Measurements from ENCODE around the gene CELF2.

Gene CELF2

GRCh38 chr10:11229893-11230292 is 212.2 kb downstream of the CELF2 start:
- H3K36me3 ChIP-seq (ENCODE audit: insufficient read depth, low read length) = no peaks in the 10 kb centered on the region
- no peak overlapping the region for H3K4me3 ChIP-seq (ENCODE audit: low read depth in 1 of 2, low read length in 2 of 2)
- H3K4me1 ChIP-seq (ENCODE audit: insufficient read depth, low read length) = no peaks in the 10 kb centered on the region
- no peak overlapping the region for H3K27ac ChIP-seq (ENCODE audit: low read depth, low read length)
- no peaks in the 10 kb centered on the region for H3K9me3 ChIP-seq (ENCODE audit: low read length)
- H3K27me3 ChIP-seq (ENCODE audit: control insufficient read depth in 1 of 2, insufficient read depth in 2 of 2, low read length in 2 of 2) = no peaks in the 10 kb centered on the region
- no peak overlapping the region for H3K9ac ChIP-seq (ENCODE audit: low read length)

- no peaks in the 10 kb centered on the region for H3K9me3 ChIP-seq (ENCODE audit: low read length)
- H3K27ac ChIP-seq (ENCODE audit: low read depth, low read length) = no peak overlapping the region
- no peaks in the 10 kb centered on the region for H3K4me1 ChIP-seq (ENCODE audit: insufficient read depth, low read length)
- H3K4me3 ChIP-seq (ENCODE audit: low read depth in 1 of 2, low read length in 2 of 2) = no peak overlapping the region
- no peaks in the 10 kb centered on the region for H3K36me3 ChIP-seq (ENCODE audit: insufficient read depth, low read length)
- no peak overlapping the region for H3K9ac ChIP-seq (ENCODE audit: low read length)
- no peaks in the 10 kb centered on the region for H3K27me3 ChIP-seq (ENCODE audit: control insufficient read depth in 1 of 2, insufficient read depth in 2 of 2, low read length in 2 of 2)
Observed at GRCh38 chr10:11230498-11231167, 213.0 kb downstream of the CELF2 start.

- Histone ChIP-seq H3K27ac (ENCODE audit: low read depth, low read length) (no peak overlapping the region), H3K4me1 (ENCODE audit: insufficient read depth, low read length) (no peaks in the 10 kb centered on the region), H3K4me3 (ENCODE audit: low read depth in 1 of 2, low read length in 2 of 2) (no peak overlapping the region), H3K9ac (ENCODE audit: low read length) (no peak overlapping the region), H3K27me3 (ENCODE audit: control insufficient read depth in 1 of 2, insufficient read depth in 2 of 2, low read length in 2 of 2) (no peaks in the 10 kb centered on the region), H3K9me3 (ENCODE audit: low read length) (no peaks in the 10 kb centered on the region), H3K36me3 (ENCODE audit: insufficient read depth, low read length) (no peaks in the 10 kb centered on the region)
Observed at GRCh38 chr10:11231285-11231684, 213.6 kb downstream of the CELF2 start.

GRCh38 chr10:11232222-11232961 is 214.7 kb downstream of the CELF2 start:
- Histone ChIP-seq H3K27me3 (ENCODE audit: control insufficient read depth in 1 of 2, insufficient read depth in 2 of 2, low read length in 2 of 2) (no peaks in the 10 kb centered on the region), H3K9me3 (ENCODE audit: low read length) (no peaks in the 10 kb centered on the region), H3K36me3 (ENCODE audit: insufficient read depth, low read length) (no peaks in the 10 kb centered on the region), H3K4me1 (ENCODE audit: insufficient read depth, low read length) (no peaks in the 10 kb centered on the region), H3K27ac (ENCODE audit: low read depth, low read length) (no peak overlapping the region), H3K4me3 (ENCODE audit: low read depth in 1 of 2, low read length in 2 of 2) (no peak overlapping the region), H3K9ac (ENCODE audit: low read length) (no peak overlapping the region)

GRCh38 chr10:11234857-11235531 is 217.3 kb downstream of the CELF2 start:
- no peaks in the 10 kb centered on the region for H3K4me1 ChIP-seq (ENCODE audit: insufficient read depth, low read length)
- no peaks in the 10 kb centered on the region for H3K9me3 ChIP-seq (ENCODE audit: low read length)
- H3K36me3 ChIP-seq (ENCODE audit: insufficient read depth, low read length) = no peaks in the 10 kb centered on the region
- H3K4me3 ChIP-seq (ENCODE audit: low read depth in 1 of 2, low read length in 2 of 2) = no peak overlapping the region
- H3K27ac ChIP-seq (ENCODE audit: low read depth, low read length) = no peak overlapping the region
- no peak overlapping the region for H3K9ac ChIP-seq (ENCODE audit: low read length)
- no peaks in the 10 kb centered on the region for H3K27me3 ChIP-seq (ENCODE audit: control insufficient read depth in 1 of 2, insufficient read depth in 2 of 2, low read length in 2 of 2)

GRCh38 chr10:11235771-11236170 is 218.1 kb downstream of the CELF2 start:
- Histone ChIP-seq H3K4me1 (ENCODE audit: insufficient read depth, low read length) (no peaks in the 10 kb centered on the region), H3K9ac (ENCODE audit: low read length) (no peak overlapping the region), H3K27ac (ENCODE audit: low read depth, low read length) (no peak overlapping the region), H3K9me3 (ENCODE audit: low read length) (no peaks in the 10 kb centered on the region), H3K27me3 (ENCODE audit: control insufficient read depth in 1 of 2, insufficient read depth in 2 of 2, low read length in 2 of 2) (no peaks in the 10 kb centered on the region), H3K36me3 (ENCODE audit: insufficient read depth, low read length) (no peaks in the 10 kb centered on the region), H3K4me3 (ENCODE audit: low read depth in 1 of 2, low read length in 2 of 2) (no peak overlapping the region)

- no peaks in the 10 kb centered on the region for H3K9me3 ChIP-seq (ENCODE audit: low read length)
- no peaks in the 10 kb centered on the region for H3K27me3 ChIP-seq (ENCODE audit: control insufficient read depth in 1 of 2, insufficient read depth in 2 of 2, low read length in 2 of 2)
- H3K27ac ChIP-seq (ENCODE audit: low read depth, low read length) = no peak overlapping the region
- no peak overlapping the region for H3K9ac ChIP-seq (ENCODE audit: low read length)
- H3K4me3 ChIP-seq (ENCODE audit: low read depth in 1 of 2, low read length in 2 of 2) = no peak overlapping the region
- no peaks in the 10 kb centered on the region for H3K4me1 ChIP-seq (ENCODE audit: insufficient read depth, low read length)
- H3K36me3 ChIP-seq (ENCODE audit: insufficient read depth, low read length) = no peaks in the 10 kb centered on the region
Observed at GRCh38 chr10:11236234-11236633, 218.6 kb downstream of the CELF2 start.

GRCh38 chr10:11237571-11237970 is 219.9 kb downstream of the CELF2 start:
- Histone ChIP-seq H3K9me3 (ENCODE audit: low read length) (no peaks in the 10 kb centered on the region), H3K4me3 (ENCODE audit: low read depth in 1 of 2, low read length in 2 of 2) (no peak overlapping the region), H3K4me1 (ENCODE audit: insufficient read depth, low read length) (peaks cover 4% of the 10 kb centered on the region), H3K9ac (ENCODE audit: low read length) (no peak overlapping the region), H3K27ac (ENCODE audit: low read depth, low read length) (no peak overlapping the region), H3K27me3 (ENCODE audit: control insufficient read depth in 1 of 2, insufficient read depth in 2 of 2, low read length in 2 of 2) (no peaks in the 10 kb centered on the region), H3K36me3 (ENCODE audit: insufficient read depth, low read length) (no peaks in the 10 kb centered on the region)

GRCh38 chr10:11238893-11239292 is 221.2 kb downstream of the CELF2 start:
- H3K27me3 ChIP-seq (ENCODE audit: control insufficient read depth in 1 of 2, insufficient read depth in 2 of 2, low read length in 2 of 2) = no peaks in the 10 kb centered on the region
- H3K9ac ChIP-seq (ENCODE audit: low read length) = no peak overlapping the region
- H3K4me3 ChIP-seq (ENCODE audit: low read depth in 1 of 2, low read length in 2 of 2) = no peak overlapping the region
- H3K4me1 ChIP-seq (ENCODE audit: insufficient read depth, low read length) = peaks cover 8% of the 10 kb centered on the region
- H3K9me3 ChIP-seq (ENCODE audit: low read length) = no peaks in the 10 kb centered on the region
- H3K36me3 ChIP-seq (ENCODE audit: insufficient read depth, low read length) = no peaks in the 10 kb centered on the region
- H3K27ac ChIP-seq (ENCODE audit: low read depth, low read length) = no peak overlapping the region

- Histone ChIP-seq H3K27ac (ENCODE audit: low read depth, low read length) (no peak overlapping the region), H3K36me3 (ENCODE audit: insufficient read depth, low read length) (no peaks in the 10 kb centered on the region), H3K27me3 (ENCODE audit: control insufficient read depth in 1 of 2, insufficient read depth in 2 of 2, low read length in 2 of 2) (no peaks in the 10 kb centered on the region), H3K4me3 (ENCODE audit: low read depth in 1 of 2, low read length in 2 of 2) (no peak overlapping the region), H3K4me1 (ENCODE audit: insufficient read depth, low read length) (peaks cover 8% of the 10 kb centered on the region), H3K9ac (ENCODE audit: low read length) (no peak overlapping the region), H3K9me3 (ENCODE audit: low read length) (no peaks in the 10 kb centered on the region)
Observed at GRCh38 chr10:11240641-11241040, 223.0 kb downstream of the CELF2 start.

GRCh38 chr10:11242443-11243387 is 225.0 kb downstream of the CELF2 start:
- Histone ChIP-seq H3K4me3 (ENCODE audit: low read depth in 1 of 2, low read length in 2 of 2) (no peak overlapping the region), H3K9ac (ENCODE audit: low read length) (no peak overlapping the region), H3K9me3 (ENCODE audit: low read length) (no peaks in the 10 kb centered on the region), H3K27ac (ENCODE audit: low read depth, low read length) (no peak overlapping the region), H3K27me3 (ENCODE audit: control insufficient read depth in 1 of 2, insufficient read depth in 2 of 2, low read length in 2 of 2) (no peaks in the 10 kb centered on the region), H3K36me3 (ENCODE audit: insufficient read depth, low read length) (no peaks in the 10 kb centered on the region), H3K4me1 (ENCODE audit: insufficient read depth, low read length) (peaks cover 8% of the 10 kb centered on the region)
